HG03066 (cell line): ENCODE data around the gene PLD3.
A peak's percentile ranks its signal among the peaks of the same experiment; 100 is the strongest.

ENCODE experiments used
- ATAC-seq: cut with Tn5 transposase; IDR thresholded peaks from one replicate; pipeline ENCODE4 v1.9.1; 2021; ENCODE audit warnings: low read depth; ENCODE audit not compliant: unreplicated experiment

Gene PLD3

DNA sequence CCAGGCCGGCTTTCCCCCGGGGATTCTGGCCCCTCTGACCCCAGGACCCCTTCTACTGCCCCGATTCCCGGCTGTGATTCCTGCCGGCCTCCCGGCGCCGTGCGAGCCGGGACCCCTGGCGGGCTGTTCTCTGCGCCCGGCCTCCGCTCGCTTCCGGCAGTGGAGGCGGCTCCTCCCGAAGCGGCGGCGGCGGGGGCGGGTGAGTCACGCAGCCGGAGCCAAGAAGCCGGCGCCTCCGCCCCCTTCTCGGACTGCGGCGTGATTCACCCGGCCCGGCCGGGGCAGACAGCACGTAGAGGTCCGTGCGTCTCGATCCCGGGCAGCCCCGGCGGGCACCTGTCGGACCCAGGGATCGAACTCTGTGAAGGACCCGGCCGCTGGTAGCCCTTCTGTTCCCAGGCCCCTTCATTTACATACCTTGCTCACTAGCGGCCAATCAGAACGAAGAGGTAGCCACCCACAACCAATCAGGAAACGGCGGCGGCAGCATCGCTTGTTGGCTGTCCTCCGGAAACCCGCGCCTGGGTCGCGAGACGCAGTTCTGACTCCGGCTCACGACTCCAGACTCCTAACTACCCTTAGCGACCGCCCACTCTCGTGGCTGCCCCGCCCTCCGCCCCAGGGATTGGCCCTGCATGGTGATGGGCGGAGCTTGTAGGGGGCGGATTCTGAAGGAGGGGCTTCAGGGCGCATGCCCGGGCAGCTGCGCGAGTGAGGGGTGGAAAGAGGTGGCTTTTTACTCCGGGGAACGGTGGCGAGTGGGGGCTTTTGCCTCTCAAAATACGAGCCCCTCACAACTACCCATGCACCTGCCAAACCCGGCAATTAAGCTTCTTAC, 77.2 kb downstream of the PLD3 start, which contains the start of gene SERTAD1:
TSS of gene SERTAD1 (minus strand) at position 543 of the 838 bp plus-strand sequence. CDS start 2,446 bp downstream, outside the sequence.
- ATAC-seq = peak; percentile 73
